Adrenal gland (tissue), 12 donors: ENCODE data around the gene CCDC192. TPM values are rescaled to one million over a fixed set of nuclear protein-coding genes. Genes with fewer than 3 reads are reported as not detected.

Experiments used
- DNase-seq, 7 donors: peaks; one replicate each; pipeline ENCODE4 v3.0.0-alpha.2; 2019 to 2020
- H3K27ac ChIP-seq, 5 donors: fragments of 200-600 bp; sonication (generic) in 4 of 5; 1 replicate in 3 of 5; 2 replicates in 2 of 5; pipeline versions ENCODE4 v1.5.1 to v1.8.0; 2016 to 2020; ENCODE audit warnings: mild to moderate bottlenecking in 1 of 5
- H3K27me3 ChIP-seq: fragments of 200-600 bp; 2 replicates; pipeline ENCODE4 v1.8.0; 2021
- H3K36me3 ChIP-seq, 2 donors: fragments of 200-600 bp; replicated peaks in 1 of 2; 1 replicate in 1 of 2; 2 replicates in 1 of 2; pipeline versions ENCODE4 v1.5.1 to v1.8.0; 2018 to 2022
- H3K4me1 ChIP-seq, 2 donors: fragments of 200-600 bp; replicated peaks in 1 of 2; 1 replicate in 1 of 2; 2 replicates in 1 of 2; pipeline versions ENCODE4 v1.5.1 to v1.8.0; 2018 to 2021
- H3K4me3 ChIP-seq, 4 donors: fragments of 200-600 bp; sonication (generic) in 3 of 4; one replicate each; pipeline ENCODE4 v1.5.1; 2016 to 2018
- H3K9me3 ChIP-seq, 3 donors: fragments of 200-600 bp; sonication (generic) in 1 of 3; replicated peaks in 1 of 3; 1 replicate in 2 of 3; 2 replicates in 1 of 3; pipeline versions ENCODE4 v1.5.1 to v1.8.0; 2016 to 2021
- POLR2A ChIP-seq, 2 donors: fragments of 450-650 bp; IDR thresholded peaks; one replicate each; pipeline ENCODE4 v1.6.1; 2017; ENCODE audit warnings: antibody characterized with exemption in 2 of 2, mild to moderate bottlenecking in 2 of 2, moderate library complexity in 1 of 2
- WGBS, 4 donors: extraction: QIAGEN DNeasy Blood & Tissue Kit in 2 of 4; methylation state at CpG; one replicate each; pipeline versions ENCODE4 v1.1.5 to v1.1.7; 2013 to 2017; 5-methylcytosine and 5-hydroxymethylcytosine counted together
- intact Hi-C, 2 donors: fragments of 100-400 bp; cut with DNase I; formaldehyde crosslinking; loops; one replicate each; pipeline versions ENCODE4 v1.14.1 to v1.15.0; 2022 to 2023
- polyA plus RNA-seq, 3 donors: library from polyadenylated mRNA; stranded (reverse); fragments of 200-250 nt in 2 of 3; fragments of 350-450 nt in 1 of 3; fragmentation: Illumina TruSeq in 1 of 3; extraction: RNeasy Lipid Tissue Mini Kit (QIAGEN cat#74804) in 1 of 3; gene quantifications; one replicate each; pipeline ENCODE4 v1.2.3, GENCODE V29; 2013 to 2014
- total RNA-seq, 9 donors: library from RNA; depleted of rRNA in 4 of 9; stranded (reverse); fragments of >200 nt in 4 of 9; fragments of 120-200 nt in 1 of 9; fragmentation: NEBNext Ultra II Directional in 1 of 9; extraction: Animal tissue kit (Norgen Biotek cat#: 25700) in 1 of 9; gene quantifications; one replicate each; pipeline versions ENCODE4 v1.1.0 to v1.2.4, GENCODE V29; 2013 to 2023
- TF ChIP-seq, protein P1 (sequence below), 6 experiments: fragments of 450-650 bp in 4 of 6; fragments of 200-600 bp in 2 of 6; sonication (generic) in 1 of 6; IDR thresholded peaks; 1 replicate in 5 of 6; 2 replicates in 1 of 6; pipeline versions ENCODE4 v1.5.1 to v1.8.0; 2016 to 2021; ENCODE audit warnings: antibody characterized with exemption in 6 of 6, mild to moderate bottlenecking in 2 of 6, moderate library complexity in 1 of 6
- donor health status: healthy with polysubstance abuse.
- donor health status: Bipolar disorder and iron deficiency.
- donor health status: DM: yes; HTN: yes; CAD: no.
- donor health status: DM: no; HTN: no; CAD: no.
- donor health status: DM: no; HTN: no; CAD: no.
- donor health status: DM: yes; HTN: yes; CAD: no.

CCDC192 gene
- total and polyA plus RNA-seq, 12 donors, result 0.35 to 0.56 (median 0.46) TPM; not detected in 8

GRCh38 chr5:127885176-127885575 lies 182.0 kb downstream of the CCDC192 start:
- Histone ChIP-seq H3K27ac (no peak overlapping the region), H3K4me1 (no peaks in the 10 kb centered on the region), H3K27me3 (no peaks in the 10 kb centered on the region), H3K4me3 (no peak overlapping the region), H3K36me3 (no peaks in the 10 kb centered on the region), H3K9me3 (no peaks in the 10 kb centered on the region)
- no peak for DNase-seq
- 52 to 69% (median 59%) methylated on average over 1 of the region's 1 CpG for WGBS, 4 donors
- TF ChIP-seq, protein P1, sequence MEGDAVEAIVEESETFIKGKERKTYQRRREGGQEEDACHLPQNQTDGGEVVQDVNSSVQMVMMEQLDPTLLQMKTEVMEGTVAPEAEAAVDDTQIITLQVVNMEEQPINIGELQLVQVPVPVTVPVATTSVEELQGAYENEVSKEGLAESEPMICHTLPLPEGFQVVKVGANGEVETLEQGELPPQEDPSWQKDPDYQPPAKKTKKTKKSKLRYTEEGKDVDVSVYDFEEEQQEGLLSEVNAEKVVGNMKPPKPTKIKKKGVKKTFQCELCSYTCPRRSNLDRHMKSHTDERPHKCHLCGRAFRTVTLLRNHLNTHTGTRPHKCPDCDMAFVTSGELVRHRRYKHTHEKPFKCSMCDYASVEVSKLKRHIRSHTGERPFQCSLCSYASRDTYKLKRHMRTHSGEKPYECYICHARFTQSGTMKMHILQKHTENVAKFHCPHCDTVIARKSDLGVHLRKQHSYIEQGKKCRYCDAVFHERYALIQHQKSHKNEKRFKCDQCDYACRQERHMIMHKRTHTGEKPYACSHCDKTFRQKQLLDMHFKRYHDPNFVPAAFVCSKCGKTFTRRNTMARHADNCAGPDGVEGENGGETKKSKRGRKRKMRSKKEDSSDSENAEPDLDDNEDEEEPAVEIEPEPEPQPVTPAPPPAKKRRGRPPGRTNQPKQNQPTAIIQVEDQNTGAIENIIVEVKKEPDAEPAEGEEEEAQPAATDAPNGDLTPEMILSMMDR (IDR thresholded peaks at IDR 0.05), result no peak
- TF ChIP-seq POLR2A (IDR thresholded peaks at IDR 0.05), result no peak
- intact Hi-C loops, result loop anchor here in 1 of 2 donors (10.0 kb wide), 1 partner anchor 200 kb away; the partner anchor contains the start of gene SLC12A2

DNA sequence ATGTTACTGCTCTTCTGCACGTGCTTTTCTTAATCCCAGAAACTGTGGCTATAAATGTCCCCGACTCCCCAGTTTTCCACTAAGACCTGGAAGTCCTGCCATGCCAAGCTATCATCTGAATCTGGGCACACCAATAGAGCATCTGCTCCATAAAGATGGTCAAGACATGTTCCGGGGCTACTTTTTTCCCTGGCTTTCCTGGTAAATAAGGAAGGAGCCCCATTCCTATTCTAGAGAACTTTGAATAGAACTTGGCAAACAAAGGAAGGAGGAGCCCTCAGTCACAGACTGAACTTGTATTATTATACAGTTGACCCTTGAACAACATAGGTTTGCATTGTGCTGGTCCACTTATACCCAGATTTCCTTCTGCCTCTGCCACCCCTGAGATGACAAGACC lies 182.9 kb downstream of the CCDC192 start:
- DNase-seq, result no peak
- intact Hi-C loops, result loop anchor here in 1 of 2 donors (10.0 kb wide), 1 partner anchor 199 kb away; the partner anchor contains the start of gene SLC12A2
- H3K27ac ChIP-seq, result no peak overlapping the region
- 87 to 94% (median 93%) methylated on average over 3 of the region's 3 CpGs for WGBS, 4 donors
- TF ChIP-seq, protein P1 (IDR thresholded peaks at IDR 0.05), result no peak
- no peak for TF ChIP-seq POLR2A (IDR thresholded peaks at IDR 0.05)
- H3K4me3 ChIP-seq, result no peak overlapping the region
- H3K4me1 ChIP-seq, result peaks cover 0 to 7% of the 10 kb centered on the region in 2 donors
- H3K9me3 ChIP-seq, result no peaks in the 10 kb centered on the region
- H3K36me3 ChIP-seq, result no peaks in the 10 kb centered on the region
- H3K27me3 ChIP-seq, result no peaks in the 10 kb centered on the region

- DNase-seq, result no peak
- Histone ChIP-seq H3K36me3 (no peaks in the 10 kb centered on the region), H3K9me3 (no peaks in the 10 kb centered on the region), H3K27ac (no peak overlapping the region), H3K27me3 (no peaks in the 10 kb centered on the region), H3K4me1 (peaks cover 5 to 8% of the 10 kb centered on the region in 2 donors), H3K4me3 (no peak overlapping the region)
- intact Hi-C loops, result loop anchor here in 1 of 2 donors (10.0 kb wide), 1 partner anchor 198 kb away; the partner anchor contains the start of gene SLC12A2
- WGBS, 4 donors, result 79 to 100% (median 87%) methylated on average over 1 of the region's 1 CpG
- no peak for TF ChIP-seq POLR2A (IDR thresholded peaks at IDR 0.05)
- TF ChIP-seq, protein P1 (IDR thresholded peaks at IDR 0.05), result no peak
Measured at GRCh38 chr5:127887282-127887681, 184.1 kb downstream of the CCDC192 start.

DNA sequence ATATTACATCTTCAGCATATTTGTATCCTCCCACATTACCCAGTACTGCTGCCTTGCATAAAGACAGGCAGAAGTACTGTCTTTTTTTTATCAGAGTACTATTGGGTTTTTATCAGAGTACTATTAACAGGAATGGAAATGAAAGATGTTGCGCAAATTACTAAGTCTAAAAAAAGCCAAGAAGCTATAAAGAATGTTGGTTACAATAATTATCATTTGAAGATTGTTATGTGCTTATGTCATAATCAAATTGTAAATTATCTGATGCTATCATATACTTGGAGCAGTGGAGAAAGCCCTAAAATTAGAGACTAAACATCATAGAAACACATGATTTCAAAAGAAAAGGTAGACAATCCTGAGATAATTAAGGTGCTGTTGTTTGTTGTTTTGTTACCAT lies 188.8 kb downstream of the CCDC192 start:
- no peak overlapping the region for H3K4me3 ChIP-seq
- 77 to 91% (median 84%) methylated on average over 1 of the region's 1 CpG for WGBS, 4 donors
- no peaks in the 10 kb centered on the region for H3K36me3 ChIP-seq
- H3K9me3 ChIP-seq, result no peaks in the 10 kb centered on the region
- H3K4me1 ChIP-seq, result peaks cover 8 to 16% of the 10 kb centered on the region in 2 donors
- no peak overlapping the region for H3K27ac ChIP-seq
- TF ChIP-seq, protein P1 (IDR thresholded peaks at IDR 0.05), result no peak
- TF ChIP-seq POLR2A (IDR thresholded peaks at IDR 0.05), result no peak
- intact Hi-C loops, result no loop called here
- DNase-seq, result no peak
- no peaks in the 10 kb centered on the region for H3K27me3 ChIP-seq
